Kidney capillary endothelial cell (primary cell): ENCODE results near the gene SRGAP1.

Experiments used
- DNase-seq: peaks from one replicate; pipeline ENCODE4 v3.0.0-alpha.2; 2018; ENCODE audit warnings: low spot score

SRGAP1 gene

GRCh38 chr12:63844391-63845341 lies at the start of gene SRGAP1:
Gene SRGAP1 (plus strand): TSS chr12:63844700. CDS start chr12:63844817, 117 bp downstream.
- DNase-seq, result peak; percentile 47

GRCh38 chr12:63795032-63795687 lies 49.3 kb upstream of the SRGAP1 start:
- DNase-seq, result no peak

DNA sequence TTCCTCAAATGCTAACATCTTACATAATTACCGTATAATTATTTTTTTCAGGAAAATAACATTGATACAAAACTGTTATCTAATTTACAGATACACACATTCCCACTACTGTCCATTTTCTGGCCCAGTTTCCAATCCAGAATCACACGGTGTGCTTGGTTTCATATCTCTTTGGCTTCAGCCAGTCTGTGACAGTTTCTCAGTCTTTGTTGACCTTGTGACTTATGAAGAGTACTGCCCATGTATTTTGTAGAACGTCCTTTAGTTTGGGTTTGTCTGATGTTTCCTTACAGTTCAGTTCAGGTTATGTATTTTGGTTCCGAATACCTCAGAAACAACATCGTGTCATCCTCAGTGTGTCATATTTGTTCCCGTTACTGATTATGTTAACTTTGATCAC lies 48.6 kb upstream of the SRGAP1 start:
- DNase-seq, result no peak

DNA sequence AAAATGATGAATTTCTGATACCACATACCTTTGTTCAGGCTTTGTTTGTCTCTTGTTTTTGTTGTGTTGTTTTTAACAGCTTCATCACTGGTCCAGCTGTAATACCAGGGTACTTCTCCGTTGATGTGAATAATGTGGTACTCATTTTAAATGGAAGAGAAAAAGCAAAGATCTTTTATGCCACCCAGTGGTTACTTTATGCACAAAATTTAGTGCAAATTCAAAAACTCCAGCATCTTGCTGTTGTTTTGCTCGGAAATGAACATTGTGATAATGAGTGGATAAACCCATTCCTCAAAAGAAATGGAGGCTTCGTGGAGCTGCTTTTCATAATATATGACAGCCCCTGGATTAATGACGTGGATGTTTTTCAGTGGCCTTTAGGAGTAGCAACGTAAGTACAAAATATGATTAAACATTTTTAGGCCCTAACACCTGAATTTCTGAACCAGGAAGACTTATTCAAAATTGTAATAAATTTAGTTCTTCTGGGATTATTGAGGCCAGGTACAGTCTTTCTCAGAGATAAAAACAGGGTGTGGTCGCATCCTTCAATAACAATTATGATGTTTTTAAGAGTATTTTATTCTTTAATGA lies 42.4 kb upstream of the SRGAP1 start:
- DNase-seq, result peak; percentile 21

DNA sequence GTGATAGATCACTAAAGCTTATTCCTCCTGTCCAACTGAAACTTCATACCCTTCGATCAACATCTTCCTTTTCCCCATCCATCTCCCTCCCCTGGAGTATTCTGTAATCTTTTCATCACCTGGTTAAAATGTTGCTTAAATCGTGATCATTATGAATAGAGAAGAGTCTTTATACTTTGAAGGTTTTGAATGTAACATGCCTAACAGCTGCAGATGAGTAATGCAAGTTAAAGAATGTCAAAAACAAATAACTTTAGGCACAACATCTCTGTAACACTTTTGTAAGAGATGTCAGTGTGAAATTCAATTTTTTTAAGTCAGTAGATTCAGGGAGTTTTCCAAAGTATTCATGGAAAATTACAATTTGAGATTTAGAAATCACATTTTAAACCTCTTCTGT lies 39.8 kb upstream of the SRGAP1 start:
- no peak for DNase-seq

DNA sequence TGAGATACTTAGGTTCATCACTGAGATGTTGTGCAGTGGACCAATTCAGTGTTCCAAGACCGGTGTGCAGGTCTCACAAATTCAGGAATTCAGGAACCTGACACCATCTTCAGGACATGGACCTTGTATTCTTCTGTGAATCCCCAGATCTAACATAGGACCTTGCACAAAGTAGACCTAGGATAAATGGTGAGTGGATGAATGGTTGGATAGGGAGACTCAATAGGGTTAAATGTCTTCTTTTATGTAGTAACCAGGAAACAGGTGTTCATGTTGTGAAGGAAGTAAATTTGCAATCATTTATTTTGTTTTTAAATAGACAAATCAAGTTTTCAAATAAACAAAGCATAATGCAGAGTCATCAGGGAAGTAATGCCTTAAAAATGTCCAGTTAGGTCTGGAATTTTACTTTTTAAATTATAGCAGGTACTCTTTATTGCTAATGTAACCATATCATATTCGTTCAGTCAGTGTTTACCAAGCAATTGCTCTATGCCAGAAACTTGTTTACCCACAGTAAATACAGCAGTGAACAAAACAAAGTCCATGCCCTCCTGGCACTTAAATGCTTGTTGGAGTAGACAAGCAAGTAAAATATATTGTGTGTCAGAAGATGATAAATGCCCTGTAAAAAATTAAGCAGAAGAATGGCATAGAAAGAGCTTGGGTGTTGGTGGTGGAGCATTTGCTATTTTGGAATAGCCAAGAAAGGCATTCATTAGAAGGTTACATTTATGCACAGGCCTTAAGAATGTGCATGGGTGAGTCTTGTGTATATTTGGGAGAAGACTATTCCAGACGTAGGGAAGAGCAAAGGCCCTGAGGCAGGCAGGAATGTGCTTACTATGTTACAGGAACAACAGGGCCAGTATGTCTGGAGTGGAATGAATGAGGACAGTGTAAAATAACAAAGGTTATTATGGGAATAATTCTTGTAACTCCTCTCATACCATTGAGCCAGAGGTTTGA lies 38.5 kb upstream of the SRGAP1 start:
- DNase-seq, result no peak

DNA sequence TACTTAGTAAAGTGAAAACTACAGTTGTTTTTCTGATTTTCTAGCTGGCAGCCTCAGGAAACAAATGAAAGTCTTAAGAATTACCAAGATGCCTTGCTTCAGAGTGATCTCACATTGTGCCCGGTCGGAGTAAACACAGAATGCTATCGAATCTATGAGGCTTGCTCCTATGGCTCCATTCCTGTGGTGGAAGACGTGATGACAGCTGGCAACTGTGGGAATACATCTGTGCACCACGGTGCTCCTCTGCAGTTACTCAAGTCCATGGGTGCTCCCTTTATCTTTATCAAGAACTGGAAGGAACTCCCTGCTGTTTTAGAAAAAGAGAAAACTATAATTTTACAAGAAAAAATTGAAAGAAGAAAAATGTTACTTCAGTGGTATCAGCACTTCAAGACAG lies 35.9 kb upstream of the SRGAP1 start:
- no peak for DNase-seq

- DNase-seq, result no peak
Observed at GRCh38 chr12:63809566-63809965, 34.9 kb upstream of the SRGAP1 start.

GRCh38 chr12:63811334-63811733 lies 33.2 kb upstream of the SRGAP1 start:
- DNase-seq, result no peak

DNA sequence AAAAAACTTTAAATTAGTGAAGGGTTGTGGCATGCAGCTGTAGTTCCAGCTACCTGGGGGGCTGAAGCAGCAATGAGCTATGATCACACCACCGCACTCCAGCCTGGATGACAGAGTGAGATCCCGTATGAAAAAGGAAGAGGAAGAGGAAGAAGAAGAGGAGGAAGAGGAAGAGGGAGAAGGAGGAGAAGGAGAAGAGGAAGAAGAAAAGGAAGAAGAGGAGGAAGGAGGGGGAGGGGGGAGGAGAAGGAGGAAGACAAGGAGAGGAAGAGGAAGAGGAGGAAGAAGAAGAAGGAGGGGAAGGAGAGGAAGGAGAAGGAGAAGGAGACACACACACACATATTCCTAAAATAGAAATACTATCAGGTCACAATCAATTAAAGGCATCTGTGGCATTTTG lies 32.7 kb upstream of the SRGAP1 start:
- no peak for DNase-seq

DNA sequence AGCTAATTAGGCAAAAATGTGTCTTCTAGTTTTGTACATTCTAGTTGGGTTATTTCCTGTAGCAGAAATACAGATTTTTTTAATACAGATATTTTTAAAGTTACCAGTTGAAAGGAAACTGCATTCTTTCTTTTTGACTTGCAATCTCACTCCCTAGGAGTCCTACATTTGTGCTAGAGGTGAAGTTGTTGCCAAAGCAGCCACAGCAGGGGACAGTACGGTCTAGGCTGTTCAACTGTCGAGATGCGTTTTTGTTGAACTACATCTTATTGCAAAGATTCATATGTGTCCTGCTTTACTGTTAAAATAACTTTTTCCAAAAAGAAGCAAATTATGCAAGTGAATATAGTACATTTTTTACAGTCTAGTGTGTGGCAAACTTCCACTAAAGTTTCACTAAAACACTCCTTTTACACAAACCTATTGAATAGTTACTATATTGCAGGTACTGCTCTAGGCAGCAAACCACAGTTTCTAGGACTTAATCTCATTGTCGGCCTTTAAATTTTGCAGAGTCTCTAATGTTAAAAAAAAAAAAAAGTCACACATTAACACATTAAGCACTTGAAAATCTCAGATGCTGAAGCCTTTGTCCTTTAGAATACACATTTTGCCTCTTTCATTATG lies 30.2 kb upstream of the SRGAP1 start:
- no peak for DNase-seq

GRCh38 chr12:63815482-63815852 lies 29.0 kb upstream of the SRGAP1 start:
- no peak for DNase-seq

GRCh38 chr12:63816031-63816430 lies 28.5 kb upstream of the SRGAP1 start:
- DNase-seq, result no peak

- no peak for DNase-seq
Observed at GRCh38 chr12:63820427-63820826, 24.1 kb upstream of the SRGAP1 start.

DNA sequence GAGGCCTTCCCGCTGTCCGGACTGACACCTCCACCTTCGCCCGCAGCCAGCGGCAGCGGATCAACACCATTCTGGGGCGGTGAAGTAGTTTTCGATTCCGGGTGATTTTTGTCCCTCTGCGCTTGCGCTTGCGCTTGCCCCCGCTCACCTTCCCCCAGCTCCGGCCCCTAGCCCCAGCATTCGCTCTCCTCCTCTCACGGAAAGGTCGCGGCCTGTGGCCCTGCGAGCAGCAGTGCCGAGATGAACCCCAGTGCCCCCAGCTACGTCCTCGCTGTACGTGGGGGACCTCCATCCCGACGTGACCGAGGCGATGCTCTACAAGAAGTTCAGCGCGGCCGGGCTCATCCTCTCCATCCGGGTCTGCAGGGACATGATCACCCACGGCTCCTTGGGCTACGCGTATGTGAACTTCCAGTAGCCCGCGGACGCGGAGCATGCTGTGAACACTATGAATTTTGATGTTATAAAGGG lies 22.7 kb upstream of the SRGAP1 start:
- no peak for DNase-seq

- DNase-seq, result no peak
Observed at GRCh38 chr12:63822352-63822751, 22.1 kb upstream of the SRGAP1 start.

GRCh38 chr12:63823040-63823439 lies 21.5 kb upstream of the SRGAP1 start:
- no peak for DNase-seq

DNA sequence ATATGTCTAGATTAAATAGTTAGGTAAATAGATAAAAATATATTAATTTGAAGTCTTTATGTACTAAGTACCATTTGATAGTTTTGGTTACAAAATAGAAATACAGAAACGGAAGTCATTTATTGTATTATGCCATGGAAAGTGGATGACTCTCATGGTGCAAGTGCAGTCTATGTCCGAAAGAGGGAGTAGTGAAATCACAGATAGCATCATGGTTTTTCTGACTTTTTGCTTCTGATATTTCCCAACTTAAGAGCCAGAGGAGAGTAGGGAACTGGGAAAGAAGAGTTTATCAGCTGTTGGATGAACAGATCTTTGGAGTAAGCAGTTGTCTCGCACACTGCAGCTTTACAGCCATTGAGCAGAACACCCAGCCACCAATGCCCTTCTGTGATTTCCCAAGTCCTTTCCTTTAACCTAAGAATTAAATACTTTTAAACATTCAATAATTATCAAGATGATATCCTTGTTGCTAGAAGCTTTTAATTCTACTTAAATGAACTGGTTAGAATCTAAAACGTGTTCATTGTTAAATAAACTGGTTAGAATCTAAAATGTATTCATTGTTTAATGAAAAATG lies 18.4 kb upstream of the SRGAP1 start:
- DNase-seq, result no peak

DNA sequence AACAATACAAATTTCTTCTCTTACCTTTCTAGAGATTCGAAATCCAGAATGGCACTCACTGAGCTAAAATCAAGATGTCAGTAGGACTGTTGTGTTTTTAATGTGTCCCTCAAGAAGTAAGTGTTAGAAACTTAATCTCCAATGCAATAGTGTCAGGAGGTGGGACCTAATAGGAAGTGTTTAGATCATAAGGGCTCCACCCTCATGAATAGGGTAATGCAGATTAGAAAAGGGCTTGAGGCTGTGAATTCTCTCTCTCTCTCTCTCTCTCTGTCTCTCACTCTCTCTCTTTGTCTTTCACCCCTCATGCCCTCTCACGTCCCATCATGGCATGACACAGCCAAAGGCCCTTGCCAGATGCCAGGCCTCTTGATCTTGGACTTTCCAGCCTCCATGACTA lies 15.6 kb upstream of the SRGAP1 start:
- DNase-seq, result no peak

DNA sequence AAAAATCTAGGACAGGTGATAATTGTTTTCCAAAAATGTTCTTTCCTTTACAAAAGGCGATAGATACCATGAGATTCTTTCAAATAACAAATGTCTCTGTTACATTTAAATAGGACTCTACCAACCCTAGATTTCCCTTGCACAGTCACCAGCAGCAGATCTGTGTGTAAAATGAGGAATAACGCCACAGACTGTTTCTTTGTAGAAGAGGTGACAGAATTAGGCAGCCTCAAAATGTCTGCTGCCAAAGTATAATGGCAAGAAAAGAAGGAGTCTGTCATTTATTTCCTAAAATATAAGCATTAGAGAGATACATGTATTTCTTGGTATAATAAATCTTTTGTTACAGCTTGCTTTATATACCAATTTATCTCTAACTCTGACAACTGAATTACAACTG lies 8.5 kb upstream of the SRGAP1 start:
- no peak for DNase-seq

DNA sequence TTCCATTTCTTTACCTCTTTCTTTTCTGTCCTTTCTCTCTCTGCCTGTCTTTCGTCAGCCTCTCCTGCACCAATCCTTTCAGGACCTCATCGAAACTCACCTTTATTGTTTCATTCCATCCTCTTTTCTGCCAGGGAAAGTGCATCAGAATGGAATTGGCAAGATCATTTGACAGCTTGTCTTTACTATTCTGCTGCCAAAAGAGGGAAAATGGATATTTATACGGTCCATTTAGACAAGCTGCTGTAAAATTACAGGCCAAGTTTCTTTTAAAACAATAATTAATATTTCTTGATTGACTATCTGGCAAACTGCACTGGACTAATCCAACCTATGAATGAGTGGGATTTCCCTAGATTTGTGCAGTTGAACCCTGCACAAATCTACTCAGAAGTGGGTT lies 7.6 kb upstream of the SRGAP1 start:
- no peak for DNase-seq
